Kasumi-1 (cell line): ENCODE results near the gene ACR.
"Not testable (repeated sequence)": the region's sequence is repeated elsewhere in the genome, so short reads cannot be mapped to it uniquely, and the experiment has no call there.

ENCODE experiments used
- DNase-seq, 2 experiments: peaks; one replicate each; lab custom pipeline; 2025; lab: John Stamatoyannopoulos, UW

Gene ACR

DNA sequence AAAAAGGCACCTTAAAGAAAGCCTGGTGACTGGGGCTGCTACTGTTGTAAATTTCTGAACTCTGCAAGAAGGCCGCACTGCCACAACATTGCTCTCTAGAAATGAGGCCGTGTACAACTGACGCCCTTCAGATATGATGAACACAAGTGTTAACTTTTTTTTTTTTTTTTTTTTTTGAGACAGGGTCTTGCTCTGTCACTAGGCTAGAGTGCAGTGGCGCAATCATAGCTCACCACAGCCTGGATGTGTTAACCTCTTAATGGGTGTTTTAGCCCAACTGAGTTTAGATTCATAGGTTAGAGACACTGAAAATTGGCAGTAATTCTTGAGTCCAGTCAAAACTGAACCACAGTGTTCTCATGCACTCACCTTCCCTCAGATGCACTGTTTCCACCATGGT lies 42.2 kb downstream of the ACR start:
- DNase-seq: not testable (repeated sequence)

DNA sequence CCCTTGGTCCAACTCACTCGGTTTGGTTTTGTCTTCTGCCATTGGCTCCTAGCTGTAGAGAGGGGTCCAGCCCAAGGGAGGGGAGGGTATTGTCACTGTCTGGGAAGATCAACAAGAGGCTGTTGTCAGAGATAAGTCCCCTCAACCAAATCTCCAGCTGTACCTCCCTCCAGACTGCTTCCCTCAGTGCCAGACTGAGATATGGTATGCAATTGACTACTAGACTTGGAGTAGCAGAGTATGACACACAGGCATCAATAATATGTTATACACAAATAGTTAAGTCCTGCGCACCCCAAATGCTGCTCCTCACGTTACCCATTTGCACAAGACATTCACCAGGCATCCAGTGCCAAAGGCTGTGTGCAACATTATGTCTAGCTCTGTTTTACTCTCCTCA lies 44.2 kb downstream of the ACR start:
- DNase-seq: not testable (repeated sequence)

DNA sequence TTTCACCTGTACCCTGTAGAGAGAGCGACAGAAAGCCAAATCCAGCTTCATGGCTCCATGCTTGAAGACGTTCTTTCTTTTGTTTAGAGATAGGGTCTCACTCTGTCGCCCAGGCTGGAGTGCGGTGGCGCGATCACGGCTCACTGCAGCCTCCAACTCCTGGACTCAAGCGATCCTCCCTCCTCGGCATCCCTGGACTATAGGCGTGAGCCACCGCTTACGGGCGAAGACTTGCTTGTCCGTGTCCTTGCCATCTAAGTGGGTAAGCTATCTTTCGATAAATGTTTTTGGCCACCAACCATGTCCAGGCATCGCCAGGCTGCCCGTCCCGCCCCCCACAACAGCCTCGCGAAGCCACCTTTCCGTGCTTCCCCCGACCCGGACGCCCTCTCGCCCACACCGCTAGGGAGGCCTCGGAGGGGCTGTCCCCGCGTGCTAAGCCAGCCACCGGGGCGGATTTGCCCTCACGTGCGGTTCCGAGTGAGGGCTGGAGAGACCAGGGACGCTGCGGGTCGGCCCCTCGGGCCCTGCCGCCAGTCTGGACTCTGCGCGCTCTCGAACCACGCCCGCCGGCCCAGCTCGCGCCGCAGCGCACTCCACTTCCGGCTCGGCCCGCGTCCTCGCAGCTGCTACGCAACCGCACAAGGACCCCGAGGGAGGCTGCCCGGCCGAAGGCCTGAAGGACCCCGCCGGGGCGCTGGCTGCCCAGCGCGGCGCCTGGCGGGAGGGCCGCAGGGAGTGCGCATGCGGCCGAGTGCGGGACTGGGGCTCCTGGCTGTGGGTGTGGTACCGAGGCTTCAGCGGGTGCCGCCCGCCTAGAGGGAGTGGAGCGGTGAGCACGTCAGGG lies 45.3 kb downstream of the ACR start, which contains the start of gene RABL2B:
RABL2B (minus strand) TSS at position 604 of the 847 bp plus-strand sequence. CDS start 1,342 bp downstream, outside the sequence.
- peak; percentile 56 to 80 for DNase-seq

DNA sequence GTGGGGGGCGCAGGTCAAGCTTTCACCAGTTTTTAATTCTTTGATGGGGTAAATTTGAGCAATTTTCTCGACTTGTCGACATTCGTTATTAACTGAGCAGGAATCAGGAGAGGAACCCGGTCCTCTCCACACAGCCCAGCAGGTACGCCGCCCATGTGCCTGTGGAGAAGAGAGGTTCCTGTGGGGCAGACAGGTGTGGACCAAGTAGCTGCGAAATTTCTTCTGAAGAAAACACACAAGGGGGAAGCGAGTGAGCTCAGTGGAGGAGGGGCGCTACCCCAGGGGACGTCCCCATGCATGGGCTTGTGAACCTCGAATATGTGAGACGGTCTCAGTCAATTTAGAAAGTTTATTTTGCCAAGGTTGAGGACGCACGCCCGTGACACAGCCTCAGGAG lies 45.9 kb downstream of the ACR start:
- DNase-seq: not testable (repeated sequence)

DNA sequence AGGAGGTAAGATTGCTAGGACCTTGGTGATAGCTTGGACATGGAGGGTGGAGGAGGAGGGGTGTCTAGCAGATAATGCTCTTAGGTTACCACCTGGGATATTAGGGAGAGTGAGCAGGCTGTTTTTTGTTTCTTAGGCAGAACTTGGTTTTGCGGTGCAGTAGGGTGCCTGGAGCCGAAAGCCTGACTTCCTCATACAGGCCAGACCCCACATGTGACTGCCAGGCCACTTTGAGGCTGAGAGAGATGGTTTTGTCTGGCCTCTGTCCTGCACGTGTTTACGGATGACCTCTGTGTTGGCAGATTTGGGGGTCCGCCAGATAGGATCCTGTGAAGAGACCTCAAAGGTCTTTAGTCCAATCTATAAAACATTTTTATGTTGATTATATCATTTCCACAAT lies 47.3 kb downstream of the ACR start:
- peak in 1 of 2 experiments; percentile 3 for DNase-seq

DNA sequence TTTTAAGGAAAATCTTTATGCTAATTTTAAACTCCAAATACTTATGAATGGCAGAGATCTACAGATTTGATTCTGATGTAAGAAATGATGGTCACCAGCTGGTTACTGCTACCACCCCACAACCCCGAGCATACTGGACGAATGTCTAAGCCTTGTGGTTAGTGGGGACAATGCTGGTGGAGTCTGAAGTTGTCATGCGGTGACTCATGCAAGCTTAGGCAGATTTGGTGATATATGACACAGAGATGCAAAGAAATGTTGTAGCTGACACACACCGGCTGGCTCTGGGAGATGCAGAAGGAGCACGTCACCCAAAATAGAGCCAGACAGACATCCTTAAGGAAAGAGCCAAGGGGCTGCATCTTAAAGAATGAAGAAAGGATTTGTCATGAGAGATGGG lies 48.9 kb downstream of the ACR start:
- DNase-seq: not testable (repeated sequence)
